ENCODE data around the gene FSD1.
"Not testable (repeated sequence)": the region's sequence is repeated elsewhere in the genome, so short reads cannot be mapped to it uniquely, and the experiment has no call there.

Gene FSD1

DNA sequence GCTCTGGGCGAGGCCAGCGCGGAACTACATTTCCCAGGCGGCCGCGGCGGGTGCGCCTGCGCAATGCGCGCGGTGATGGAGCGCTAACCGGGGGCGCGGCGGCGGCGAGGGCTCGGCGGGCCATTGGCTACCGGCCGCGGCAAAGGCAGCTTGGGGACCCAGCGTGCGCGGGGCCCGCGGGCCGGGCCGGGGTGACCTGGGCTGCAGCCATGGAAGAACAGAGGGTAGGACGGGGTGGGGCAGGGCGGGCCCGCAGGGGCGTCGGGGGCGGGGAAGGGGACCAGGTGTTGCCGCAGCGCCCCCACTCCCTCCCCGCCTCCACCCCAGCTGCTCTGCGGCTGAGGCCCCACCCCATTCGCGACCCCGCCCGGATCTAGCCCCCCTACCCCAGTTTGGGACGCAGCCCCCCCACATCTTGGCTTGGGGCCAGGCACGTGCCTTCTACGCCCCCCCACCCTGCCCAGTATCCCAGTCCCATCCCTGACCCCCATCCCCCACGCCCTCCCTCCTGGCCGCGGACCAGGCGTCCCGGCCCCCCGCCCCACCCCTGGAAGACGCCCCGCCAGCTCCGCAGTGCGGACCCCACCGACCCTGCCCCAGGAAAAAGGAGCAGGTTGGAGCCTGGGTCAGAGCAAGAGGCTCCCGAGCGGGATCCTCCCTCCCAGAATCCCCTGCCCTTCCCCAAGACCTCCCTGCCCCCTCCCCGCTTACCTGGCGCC lies at the start of gene FSD1:
Gene FSD1, plus strand, starts transcription at position 61 of the 719 bp plus-strand sequence. Its CDS starts 149 bp downstream, at position 210.
- peak in 1 of 2 donors; percentile 56 for DNase-seq (ENCODE audit: low read depth in 2 of 2)

DNA sequence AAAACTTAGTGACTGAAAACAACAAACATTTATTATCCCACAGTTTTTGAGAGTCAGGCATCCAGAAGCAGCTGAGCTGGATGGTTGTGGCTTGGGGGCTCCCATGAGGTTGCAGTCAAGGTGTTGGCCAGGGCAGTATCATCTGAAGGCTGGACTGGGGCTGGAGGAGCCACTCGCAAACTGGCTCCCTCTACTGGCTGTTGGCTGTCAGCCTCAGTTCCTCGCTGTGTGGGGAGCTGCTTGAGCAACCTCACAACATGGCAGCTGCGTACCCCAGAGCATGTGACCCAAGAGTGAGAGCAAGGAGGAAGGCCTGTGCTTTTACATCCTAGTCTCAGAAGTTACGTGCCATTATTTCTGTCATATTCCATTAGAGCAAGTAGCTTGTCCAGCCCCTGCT lies 47.8 kb upstream of the FSD1 start:
- no peak for DNase-seq (ENCODE audit: low read depth in 2 of 2)

DNA sequence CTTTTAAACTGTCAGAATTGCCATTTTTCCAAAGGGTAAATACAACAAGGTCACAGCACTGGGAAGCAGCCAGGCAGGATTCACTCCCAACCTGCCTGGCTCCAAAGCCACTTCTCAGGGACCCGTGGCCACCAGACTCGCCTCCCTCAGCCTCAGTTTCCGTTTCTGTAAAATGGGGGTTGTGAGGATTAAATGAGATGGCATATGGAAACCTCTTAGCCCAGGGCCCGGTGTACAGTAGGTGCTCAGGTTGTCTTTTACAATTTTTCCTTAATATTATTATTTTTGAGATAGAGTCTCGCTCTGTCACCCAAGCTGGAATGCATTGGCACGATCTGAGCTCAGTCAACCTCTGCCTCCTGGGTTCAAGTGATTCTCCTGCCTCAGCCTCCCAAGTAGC lies 47.4 kb upstream of the FSD1 start:
- no peak for DNase-seq (ENCODE audit: low read depth in 2 of 2)

DNA sequence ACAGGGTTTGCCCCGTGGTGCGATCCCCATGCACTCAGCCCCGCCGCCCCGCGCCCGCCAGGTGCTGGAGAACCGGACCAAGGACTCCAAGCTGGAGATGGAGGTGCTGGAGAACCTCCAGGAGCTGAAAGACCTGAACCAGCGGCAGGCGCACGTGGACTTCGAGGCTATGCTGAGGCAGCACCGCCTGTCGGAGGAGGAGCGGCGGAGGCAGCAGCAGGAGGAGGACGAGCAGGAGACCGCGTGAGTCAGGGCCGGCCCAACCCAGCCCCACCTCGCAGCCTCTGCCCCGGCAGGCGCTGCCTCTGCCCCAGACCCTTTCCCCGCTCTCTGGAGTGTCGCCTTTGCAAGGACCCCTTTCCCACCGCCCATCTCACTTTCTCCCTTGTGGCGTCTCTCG lies 46.2 kb upstream of the FSD1 start:
- no peak for DNase-seq (ENCODE audit: low read depth in 2 of 2)

DNA sequence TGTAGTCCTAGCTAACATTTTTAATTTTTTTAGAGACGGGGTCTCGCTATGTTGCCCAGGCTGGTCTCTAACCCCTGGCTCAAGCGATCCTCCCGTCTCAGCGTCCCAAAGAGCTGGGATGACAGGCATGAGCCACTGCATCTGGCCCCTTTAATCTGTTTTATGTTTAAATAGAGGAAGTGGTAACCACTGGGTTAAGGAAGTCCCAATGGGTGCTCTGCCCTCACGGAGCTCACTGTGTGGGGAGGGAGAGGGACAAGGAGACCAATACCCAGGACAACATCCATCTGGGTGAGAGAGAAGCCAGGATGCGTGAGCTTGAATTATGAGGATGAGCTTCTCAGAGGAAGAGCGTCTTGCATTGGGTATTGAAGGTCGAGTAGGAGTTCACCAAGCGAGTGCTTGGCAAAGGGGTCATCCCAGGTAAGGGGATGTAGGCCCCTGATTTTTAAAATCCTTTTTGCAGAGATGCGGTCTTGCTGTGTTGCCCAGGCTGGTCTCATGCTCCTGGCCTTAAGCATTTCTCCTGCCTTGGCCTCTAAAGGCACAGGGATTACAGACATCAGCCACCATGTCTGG lies 43.7 kb upstream of the FSD1 start:
- no peak for DNase-seq (ENCODE audit: low read depth in 2 of 2)

DNA sequence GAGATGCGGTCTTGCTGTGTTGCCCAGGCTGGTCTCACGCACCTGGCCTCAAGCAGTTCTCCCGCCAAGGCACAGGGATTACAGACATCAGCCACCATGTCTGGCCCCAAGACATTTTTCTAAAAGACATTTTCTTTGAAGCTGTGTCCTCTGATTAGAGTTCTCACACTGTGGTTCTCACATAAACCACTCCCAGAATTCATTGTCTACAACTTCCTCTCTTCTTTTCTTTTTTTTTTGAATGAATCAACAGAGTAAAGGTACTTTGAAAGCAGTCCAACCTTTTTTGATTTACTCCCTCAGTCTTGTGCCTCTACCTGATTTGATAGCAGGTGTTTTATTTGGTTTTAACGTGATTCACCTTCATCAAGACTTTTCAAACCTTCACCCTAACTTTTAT lies 39.6 kb upstream of the FSD1 start:
- DNase-seq (ENCODE audit: low read depth in 2 of 2) = no peak

DNA sequence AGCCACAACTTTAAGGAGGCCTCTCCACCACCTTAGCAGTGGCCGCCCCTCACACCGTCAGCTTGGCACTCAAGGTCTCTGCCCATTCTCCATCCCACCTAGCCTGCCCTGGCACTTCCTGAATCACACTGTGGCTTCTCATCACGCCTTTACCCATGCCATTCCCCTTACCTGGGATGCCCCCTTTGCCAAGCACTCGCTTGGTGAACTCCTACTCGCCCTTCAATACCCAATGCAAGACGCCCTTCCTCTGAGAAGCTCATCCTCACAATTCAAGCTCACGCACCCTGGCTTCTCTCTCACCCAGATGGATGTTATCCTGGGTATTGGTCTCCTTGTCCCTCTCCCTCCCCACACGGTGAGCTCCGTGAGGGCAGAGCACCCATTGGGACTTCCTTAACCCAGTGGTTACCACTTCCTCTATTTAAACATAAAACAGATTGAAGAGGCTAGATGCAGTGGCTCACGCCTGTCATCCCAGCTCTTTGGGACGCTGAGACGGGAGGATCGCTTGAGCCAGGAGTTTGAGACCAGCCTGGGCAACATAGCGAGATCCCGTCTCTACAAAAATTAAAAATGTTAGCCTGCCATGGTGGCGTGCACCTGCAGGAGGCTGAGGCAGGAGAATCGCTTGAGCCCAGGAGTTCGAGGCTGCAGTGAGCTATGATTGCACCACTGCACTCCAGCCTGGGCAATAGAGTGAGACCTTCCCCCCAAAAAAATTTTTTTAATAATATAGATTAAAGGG lies 38.0 kb upstream of the FSD1 start:
- no peak for DNase-seq (ENCODE audit: low read depth in 2 of 2)

DNA sequence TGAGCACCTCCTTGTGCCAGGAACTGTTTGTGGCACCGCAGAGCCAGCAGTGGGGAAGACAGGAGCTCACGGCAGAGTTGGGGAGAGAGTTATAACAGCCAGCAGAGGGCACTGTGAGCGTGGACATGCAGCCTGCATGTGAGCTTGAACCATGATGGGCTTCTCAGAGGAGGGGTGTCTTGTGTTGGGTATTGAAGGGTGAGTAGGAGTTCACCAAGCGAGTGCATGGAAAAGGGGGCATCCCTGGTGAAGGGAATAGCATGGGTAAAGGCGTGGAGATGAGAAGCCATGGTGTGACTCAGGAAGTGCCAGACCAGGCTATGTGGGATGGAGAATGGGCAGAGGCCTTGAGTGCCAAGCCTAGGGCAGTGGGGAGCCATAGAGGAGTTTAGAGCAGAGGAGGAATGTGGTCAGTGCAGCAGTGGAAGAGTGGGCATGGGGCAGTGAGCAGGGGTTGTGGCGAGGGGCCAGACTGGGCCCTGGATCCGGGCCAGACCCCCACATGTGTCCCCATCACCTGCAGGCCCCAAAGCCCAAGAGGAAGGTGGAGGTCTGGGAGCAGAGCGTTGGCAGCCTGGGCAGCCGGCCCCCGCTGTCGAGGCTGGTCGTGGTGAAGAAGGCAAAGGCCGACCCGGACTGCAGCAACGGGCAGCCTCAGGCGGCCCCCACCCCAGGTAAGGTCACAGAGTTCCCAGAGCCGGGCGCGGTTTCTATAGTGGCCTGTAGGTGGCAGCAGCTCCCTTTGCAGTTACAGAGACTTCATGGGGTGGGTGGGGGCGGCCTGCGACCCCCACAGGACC lies 37.1 kb upstream of the FSD1 start:
- peak; percentile 15 to 30 for DNase-seq (ENCODE audit: low read depth in 2 of 2)

DNA sequence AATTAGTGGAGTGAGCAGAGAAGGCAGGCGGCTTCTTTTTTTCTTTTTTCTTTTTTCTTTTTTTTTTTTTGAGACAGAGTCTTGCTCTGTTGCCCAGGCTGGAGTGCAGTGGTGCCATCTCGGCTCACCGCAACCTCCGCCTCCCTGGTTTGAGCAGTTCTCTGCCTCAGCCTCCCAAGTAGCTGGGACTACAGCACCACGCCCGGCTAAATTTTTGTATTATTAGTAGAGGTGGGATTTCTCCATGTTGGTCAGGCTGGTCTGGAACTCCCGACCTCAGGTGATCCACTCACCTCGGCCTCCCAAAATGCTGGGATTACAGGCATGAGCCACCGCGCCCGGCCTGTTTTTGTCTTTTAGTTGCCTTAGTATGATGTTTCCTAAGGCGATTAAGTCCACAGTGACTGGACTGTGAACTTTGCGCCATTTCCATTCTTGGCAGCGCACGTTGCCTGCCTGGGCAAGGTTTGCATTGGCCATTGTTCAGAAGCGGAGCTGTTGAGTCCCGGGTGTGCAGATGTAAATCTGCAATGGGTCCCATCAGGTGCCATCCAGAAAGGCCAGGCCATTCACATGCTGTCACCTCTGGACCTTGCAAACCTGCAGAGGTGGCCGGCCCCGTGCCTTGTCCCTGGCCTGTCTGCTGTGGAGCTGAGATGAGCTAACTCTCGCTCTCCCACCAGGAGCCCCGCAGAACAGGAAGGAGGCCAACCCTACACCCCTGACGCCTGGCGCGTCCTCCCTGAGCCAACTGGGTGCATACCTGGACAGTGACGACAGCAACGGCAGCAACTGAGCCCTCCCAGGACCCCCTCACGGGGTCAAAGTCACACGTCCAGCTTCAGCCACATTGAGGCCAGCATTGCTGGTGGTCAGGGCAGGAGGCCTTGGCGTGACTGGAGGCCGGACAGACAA lies 36.2 kb upstream of the FSD1 start:
- DNase-seq (ENCODE audit: low read depth in 2 of 2) = no peak

DNA sequence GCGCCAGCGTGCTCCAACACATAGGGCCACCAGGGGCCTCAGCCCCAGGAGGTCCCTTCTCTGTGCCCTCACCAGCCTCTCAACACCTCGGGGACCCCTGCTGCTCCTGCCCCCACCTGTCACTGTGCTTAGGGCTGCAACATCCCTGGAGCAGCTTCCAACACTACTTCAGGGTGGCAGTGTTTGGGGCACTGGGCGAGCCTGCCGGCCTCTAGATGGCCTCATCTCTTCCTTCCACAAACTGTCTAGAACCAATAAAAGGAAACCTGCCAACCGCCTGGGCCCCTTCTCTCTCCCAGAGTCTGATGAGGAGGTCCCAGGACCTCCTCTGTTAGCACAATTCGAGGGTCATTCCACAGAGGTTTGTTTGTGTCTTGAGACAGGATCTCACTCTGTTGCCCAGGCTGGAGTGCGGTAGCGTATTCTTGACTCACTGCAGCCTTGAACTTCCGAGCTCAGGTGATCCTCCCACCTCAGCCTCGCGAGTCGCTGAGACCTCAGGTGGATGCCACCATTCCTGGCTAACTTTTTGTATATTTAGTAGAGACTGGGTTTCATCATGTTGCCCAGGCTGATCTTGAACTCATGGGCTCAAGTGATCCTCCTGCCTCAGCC lies 35.5 kb upstream of the FSD1 start:
- no peak for DNase-seq (ENCODE audit: low read depth in 2 of 2)

DNA sequence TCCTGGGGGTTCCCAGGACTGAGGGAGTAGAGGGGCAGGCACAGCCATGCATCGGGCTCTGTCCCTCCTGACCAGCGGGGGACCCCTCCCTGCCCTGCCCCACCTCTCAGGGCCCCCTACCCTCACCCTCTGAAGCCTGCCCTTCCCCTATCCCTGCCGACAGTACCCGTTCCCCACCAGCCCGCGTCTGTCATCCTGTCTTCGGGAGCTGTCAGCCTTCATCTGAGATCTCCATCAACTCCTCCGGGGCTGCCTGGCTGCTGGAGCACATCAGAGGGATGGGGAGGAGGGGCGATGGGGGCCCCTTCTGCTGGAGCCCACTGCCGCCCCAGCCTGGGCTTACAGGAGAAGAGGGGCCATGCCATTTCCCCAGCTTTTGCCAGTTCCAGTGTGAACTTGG lies 31.5 kb upstream of the FSD1 start:
- no peak for DNase-seq (ENCODE audit: low read depth in 2 of 2)

DNA sequence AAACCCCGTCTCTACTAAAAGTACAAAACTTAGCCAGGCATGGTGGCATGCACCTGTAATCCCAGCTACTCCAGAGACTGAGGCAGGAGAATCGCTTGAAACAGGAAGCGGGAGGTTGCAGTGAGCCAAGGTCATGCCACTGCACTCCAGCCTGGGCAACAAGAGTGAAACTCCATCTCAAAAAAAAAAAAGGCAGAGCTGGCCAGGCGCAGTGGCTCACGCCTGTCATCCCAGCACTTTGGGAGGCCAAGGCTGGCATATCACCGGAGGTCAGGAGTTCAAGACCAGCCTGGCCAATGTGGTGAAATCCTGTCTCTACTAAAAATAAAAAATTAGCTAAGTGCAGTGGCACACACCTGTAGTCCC lies 30.1 kb upstream of the FSD1 start:
- not testable (repeated sequence) for DNase-seq (ENCODE audit: low read depth in 2 of 2)

DNA sequence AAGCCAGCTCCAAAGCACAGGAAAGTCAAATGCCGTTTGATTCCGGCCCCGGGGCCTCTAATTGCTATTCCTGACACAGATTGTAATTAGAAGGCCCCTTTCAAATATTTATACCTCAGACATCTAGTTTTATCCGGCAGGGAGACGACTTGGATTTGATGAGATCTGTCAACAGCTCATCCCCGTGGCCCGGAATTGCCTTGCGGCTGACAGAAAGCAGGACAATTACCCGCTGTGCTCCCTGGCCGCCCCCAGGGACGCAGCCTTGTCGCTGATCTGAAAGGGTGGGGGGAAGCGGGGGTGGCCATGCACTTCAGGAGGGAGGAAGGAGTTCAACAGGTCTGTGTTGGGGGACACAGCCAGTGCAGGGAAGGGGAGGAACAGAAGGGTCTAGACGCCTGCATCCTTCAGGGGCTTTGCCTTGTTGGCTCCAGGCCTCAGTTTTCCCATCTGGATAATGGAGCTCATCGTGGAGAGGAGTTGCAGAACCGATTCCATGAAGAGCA lies 27.2 kb upstream of the FSD1 start:
- no peak for DNase-seq (ENCODE audit: low read depth in 2 of 2)

DNA sequence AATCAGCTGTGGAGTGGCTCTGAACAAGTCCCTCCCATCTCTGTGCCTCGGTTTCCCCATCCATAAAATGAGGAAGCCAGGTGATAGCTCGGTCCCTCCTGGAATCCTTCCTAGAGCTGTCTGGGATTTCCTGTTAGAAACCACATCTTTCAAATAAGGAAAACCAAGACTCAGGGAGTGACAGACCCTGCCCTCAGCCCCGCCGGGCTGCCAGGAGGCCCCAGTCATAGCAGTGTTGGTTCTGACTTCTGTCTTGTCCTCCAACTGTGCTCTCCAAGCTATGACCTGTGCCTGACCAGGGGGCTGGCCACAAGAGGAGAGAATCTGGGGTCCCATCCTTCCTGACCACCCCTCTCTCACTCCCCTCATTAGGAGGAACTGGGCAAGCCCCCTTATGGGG lies 26.4 kb upstream of the FSD1 start:
- DNase-seq (ENCODE audit: low read depth in 2 of 2) = no peak

DNA sequence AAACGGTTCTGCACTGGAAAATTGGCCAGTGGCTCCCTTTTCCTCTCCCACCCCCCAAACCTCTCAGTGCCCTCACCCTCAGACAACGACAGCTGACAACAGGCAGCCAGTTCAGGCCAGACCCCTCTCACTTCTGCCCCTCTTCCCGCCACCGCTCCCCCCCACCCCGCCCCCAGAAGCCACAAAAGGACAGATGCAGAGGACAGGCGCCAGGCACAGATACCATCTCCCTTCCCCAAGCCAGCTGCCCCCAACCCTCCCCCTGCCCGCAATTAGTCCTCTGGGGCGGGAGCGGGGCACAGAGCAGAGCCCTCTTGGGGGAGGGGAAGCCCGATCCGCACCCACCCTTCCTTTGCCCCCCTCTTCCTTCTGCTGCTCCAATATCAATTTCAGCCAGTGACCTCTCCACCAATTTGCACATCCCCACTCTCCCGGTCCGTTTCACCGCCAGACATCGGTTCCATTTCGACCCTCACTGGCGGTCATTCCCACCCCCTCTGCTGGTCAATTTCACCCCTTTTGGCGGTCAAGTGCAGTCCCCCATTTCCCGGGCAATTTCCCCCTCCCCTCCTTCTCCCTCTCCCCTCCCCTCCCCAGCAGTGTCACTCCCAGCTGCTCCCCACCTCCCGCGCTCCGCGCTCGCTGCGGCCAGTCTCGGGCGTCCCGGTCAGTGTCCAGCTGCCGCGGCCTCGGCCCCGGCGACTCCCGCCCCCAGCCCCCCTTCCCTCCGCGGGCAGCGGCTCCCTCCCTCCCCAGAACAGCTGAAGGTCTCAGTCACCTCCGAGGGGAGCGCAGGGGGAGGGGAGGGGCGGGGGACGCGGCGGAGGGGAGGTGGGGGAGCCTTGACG lies 25.8 kb upstream of the FSD1 start, which contains the start of gene SHD:
Gene SHD, plus strand, starts transcription at position 848 of the 848 bp plus-strand sequence. CDS start 798 bp downstream, outside the sequence.
- DNase-seq (ENCODE audit: low read depth in 2 of 2) = no peak

DNA sequence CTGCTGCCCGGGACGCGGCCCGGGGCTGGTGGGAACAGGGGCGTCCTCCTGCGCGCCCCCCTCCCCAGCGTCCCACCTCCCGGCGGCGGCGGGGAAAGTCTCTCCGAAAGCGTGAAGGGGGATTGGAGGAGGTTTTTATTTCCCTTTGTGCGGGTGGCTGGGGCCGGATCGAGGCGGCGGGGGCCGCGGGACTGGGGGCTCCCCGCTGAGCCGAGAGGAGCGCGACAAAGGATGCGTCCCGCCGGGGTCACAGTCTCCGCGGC lies 25.2 kb upstream of the FSD1 start:
- DNase-seq (ENCODE audit: low read depth in 2 of 2) = no peak

DNA sequence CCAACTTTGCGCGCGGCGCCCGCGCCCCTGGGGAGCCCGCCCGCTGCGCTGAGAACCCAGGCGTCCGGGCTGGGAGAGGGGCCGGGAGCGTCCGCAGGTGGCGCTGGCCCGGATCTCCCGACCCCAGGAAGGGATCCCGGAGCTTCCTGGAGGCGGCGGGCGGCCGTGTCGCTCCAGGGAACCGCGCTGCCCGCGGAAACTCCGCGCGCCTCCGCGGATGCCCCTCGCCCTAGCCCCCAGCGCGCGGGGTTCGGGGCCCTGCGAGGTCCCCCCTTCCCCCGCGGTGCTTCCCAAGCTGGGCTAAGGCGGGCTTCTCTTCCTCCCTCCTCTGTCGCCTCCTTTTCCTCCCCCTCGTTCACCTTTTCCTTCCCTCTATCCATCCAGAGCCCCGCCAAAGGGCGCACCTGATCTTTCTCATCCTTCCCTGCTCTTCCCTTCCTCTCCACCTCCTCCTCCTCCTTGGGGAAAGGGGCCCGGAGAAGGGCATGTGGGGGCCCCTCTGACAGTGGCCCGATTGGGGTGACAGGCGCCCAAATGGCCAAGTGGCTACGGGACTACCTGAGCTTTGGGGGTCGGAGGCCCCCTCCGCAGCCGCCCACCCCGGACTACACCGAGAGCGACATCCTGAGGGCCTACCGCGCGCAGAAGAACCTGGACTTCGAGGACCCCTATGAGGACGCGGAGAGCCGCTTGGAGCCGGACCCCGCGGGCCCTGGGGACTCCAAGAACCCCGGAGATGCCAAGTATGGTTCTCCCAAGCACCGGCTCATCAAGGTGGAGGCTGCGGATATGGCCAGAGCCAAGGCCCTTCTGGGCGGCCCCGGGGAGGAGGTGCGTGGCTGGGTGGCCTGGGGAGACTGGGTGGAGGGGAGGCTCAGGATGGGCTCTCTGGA lies 24.6 kb upstream of the FSD1 start:
- DNase-seq (ENCODE audit: low read depth in 2 of 2) = no peak

DNA sequence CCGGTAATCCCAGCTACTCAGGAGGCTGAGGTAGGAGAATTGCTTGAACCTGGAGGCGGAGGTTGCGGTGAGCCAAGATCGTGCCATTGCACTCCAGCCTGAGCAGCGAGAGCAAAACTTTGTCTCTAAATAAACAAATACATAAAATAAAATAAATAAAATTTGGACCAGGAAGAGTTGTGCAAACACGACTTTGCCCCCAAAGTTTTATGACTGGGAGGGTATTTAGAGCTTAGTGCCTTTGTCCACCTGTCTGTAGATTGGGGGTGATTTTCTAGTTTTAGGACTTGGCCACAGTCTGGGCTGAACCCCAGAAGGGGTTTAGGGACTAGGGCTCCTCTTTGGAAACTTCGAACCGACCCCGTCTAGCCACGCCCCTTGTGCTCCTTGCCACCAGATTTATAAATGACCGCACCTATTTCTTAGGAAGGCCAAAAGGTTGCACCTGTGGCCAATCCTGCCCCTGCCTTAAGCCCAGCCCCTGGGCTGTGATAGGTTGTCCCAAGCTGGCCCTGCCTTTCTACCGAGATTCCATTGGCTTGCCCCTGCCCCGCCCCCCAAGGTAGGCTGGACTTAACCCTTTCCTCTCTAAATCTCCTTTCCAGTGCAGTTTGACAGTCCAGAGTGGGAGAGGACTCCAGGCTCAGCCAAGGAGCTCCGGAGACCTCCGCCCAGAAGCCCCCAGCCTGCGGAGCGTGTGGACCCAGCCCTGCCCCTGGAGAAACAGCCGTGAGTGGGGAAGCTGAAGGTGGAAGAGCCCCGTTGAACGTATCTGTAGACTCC lies 20.0 kb upstream of the FSD1 start:
- no peak for DNase-seq (ENCODE audit: low read depth in 2 of 2)

All from stimulated activated CD8-positive, alpha-beta memory T cell treated with anti-CD3 and anti-CD28 coated beads, Interleukin-7, amount 100 ng/mL, for 4 hours (primary cell).